ENCODE results near the gene PPP1R36.
"Not testable (repeated sequence)": the region's sequence is repeated elsewhere in the genome, so short reads cannot be mapped to it uniquely, and the experiment has no call there.

The PPP1R36 gene

DNA sequence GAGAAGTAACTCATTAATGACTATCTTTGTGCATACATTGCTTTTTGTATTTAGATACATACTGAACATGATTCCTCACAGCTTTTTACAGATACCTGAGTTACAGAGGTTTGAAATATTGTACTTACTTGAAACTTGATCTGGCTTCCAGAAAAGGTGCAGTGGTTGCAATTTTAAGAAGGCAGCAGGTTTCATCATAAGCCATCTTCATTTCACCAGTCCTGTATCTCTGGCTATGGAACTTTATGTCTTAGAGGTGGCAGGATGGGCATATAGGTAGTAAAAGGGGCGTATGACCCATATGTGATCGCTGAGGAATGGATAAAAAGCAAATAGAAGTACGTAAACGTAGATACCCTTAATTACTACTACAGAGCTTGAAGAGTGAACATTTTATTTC, 31.5 kb upstream of the PPP1R36 start:
- DNase-seq (ENCODE audit: low spot score) = no peak

DNA sequence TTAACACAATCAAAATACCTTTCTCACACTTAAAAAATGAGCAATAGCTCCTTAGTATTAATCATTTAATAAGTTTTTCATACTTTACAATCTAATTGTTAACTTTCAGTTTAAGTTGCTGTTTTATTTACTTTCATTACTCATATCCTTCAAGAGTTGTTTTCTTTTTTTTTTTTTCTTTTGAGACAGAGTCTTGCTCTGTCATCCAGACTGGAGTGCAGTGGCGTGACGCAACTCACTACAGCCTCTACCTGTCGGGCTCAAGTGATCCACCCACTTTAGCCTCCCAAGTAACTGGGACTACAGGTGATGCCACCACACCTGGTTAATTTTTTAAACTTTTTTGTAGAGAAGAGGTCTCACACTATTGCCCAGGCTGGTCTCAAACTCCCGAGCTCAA, 29.1 kb upstream of the PPP1R36 start:
- DNase-seq (ENCODE audit: low spot score) = no peak

DNA sequence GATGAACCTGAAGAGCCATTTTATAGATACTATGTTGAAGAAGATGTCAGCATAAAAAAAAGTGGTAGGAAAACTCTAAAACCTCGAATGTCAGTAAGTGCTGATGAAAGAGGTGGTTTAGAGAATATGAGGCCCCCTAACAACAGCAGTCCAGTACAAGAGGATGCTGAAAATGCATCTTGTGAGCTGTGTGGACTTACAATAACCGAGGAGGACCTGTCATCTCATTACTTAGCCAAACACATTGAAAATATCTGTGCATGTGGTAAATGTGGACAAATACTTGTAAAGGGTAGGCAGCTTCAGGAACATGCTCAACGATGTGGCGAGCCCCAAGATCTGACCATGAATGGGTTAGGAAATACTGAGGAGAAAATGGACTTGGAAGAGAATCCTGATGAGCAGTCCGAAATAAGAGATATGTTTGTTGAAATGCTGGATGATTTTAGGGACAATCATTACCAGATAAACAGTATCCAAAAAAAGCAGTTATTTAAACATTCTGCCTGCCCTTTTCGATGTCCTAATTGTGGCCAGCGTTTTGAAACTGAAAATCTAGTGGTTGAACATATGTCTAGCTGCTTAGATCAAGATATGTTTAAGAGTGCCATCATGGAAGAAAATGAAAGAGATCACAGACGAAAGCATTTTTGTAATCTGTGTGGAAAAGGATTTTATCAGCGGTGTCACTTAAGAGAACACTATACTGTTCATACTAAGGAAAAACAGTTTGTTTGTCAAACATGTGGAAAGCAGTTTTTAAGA, 27.0 kb upstream of the PPP1R36 start:
- DNase-seq (ENCODE audit: low spot score) = no peak

DNA sequence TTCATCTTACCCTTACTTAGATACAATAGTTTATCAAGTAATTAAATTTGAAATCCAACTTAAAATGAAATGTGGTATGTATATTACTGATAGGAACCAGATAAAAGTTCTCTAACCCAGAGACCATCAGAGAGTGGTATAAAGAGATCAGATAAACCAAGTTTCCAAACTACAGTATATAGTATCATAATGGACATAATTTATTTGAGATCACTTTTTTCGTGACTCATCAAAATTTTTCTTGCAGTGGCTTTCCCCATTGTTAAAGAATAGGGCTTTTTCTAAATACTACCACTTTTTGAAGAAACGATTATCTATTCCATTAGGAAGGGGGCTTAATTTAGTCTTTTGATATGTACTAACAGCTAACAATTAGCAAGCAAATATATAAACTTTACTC, 24.4 kb upstream of the PPP1R36 start:
- no peak for DNase-seq (ENCODE audit: low spot score)

DNA sequence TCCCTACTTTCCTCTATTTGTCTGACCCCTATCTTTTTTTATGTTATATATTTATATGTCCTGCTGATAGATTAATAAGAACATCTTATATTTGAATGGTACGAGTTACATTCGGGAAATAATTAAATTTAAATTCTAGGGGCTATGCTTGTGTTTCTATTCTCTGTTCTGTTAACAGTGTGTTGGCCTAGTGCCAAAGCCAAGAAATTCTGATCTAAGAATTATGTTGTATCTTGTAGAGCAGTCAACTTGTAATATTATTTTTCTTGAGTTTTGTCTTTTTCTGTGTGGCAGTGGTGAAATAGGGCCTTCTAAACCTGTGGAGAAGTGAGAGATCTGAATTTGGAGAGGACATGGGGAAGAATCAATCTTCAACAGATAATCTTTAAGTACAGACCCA, 18.2 kb upstream of the PPP1R36 start:
- no peak for DNase-seq (ENCODE audit: low spot score)

DNA sequence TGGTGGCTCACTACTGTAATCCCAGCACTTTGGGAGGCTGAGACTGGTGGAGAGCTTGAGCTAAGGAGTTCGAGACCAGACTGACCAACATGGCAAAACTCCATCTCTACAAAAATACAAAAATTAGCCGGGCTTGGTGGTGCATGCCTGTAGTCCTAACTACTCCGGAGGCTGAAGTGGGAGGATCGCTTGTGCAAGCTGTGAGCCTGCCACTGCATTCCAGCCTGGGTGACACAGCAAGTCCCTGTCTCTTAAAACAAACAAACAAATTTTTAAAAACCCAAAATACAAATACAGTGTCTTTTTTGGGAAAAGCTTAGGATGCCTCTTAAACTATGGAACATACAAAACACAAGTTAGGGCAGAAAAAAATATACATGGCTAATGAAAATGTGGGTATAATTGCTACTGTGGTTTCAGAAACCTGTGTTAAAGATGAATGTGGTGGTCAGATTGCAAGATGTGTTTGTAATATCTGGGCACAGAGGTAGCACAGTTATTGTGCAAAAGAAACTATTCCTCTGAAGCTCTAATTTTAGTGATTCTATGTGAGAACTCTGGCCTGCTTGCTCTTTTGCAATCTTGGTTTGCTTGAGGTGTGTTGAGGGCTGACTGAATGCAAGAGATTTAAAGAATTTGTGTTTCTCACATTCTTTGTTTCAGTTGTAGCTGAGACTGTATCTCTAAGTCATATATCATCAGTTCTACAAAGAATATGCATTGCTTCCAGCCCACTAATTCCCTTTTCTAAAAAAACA, 13.1 kb upstream of the PPP1R36 start:
- no peak for DNase-seq (ENCODE audit: low spot score)

DNA sequence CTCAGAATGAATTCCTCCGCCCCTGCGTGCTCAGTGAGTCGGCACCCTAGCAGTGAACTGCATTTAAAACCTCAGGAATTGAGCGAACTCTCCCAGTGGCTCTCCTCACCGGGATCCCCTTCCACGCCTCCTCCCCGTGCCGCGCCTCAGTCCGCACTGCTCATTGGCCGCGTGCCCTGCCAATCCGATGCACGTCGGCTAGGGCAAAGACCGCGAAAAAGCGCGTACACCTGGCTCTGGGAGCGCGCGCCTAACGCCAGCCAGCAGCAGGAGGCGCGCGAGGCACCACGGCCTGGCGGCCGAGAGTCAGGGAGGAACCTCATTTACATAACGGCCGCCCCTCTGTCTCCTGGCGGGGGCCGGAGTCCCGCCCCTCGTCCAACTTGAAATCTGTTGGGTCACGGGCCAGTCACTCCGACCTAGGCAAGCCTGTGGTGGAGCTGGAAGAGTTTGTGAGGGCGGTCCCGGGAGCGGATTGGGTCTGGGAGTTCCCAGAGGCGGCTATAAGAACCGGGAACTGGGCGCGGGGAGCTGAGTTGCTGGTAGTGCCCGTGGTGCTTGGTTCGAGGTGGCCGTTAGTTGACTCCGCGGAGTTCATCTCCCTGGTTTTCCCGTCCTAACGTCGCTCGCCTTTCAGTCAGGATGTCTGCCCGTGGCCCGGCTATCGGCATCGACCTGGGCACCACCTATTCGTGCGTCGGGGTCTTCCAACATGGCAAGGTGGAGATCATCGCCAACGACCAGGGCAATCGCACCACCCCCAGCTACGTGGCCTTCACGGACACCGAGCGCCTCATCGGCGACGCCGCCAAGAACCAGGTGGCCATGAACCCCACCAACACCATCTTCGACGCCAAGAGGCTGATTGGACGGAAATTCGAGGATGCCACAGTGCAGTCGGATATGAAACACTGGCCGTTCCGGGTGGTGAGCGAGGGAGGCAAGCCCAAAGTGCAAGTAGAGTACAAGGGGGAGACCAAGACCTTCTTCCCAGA, 9.3 kb upstream of the PPP1R36 start, which contains the start of gene HSPA2:
HSPA2 (plus strand) TSS at position 534 of the 995 bp plus-strand sequence; CDS start at position 643, 109 bp downstream.
- peak; percentile 85 for DNase-seq (ENCODE audit: low spot score)

DNA sequence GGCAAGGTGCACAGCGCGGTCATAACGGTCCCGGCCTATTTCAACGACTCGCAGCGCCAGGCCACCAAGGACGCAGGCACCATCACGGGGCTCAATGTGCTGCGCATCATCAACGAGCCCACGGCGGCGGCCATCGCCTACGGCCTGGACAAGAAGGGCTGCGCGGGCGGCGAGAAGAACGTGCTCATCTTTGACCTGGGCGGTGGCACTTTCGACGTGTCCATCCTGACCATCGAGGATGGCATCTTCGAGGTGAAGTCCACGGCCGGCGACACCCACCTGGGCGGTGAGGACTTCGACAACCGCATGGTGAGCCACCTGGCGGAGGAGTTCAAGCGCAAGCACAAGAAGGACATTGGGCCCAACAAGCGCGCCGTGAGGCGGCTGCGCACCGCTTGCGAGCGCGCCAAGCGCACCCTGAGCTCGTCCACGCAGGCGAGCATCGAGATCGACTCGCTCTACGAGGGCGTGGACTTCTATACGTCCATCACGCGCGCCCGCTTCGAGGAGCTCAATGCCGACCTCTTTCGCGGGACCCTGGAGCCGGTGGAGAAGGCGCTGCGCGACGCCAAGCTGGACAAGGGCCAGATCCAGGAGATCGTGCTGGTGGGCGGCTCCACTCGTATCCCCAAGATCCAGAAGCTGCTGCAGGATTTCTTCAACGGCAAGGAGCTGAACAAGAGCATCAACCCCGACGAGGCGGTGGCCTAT, 8.3 kb upstream of the PPP1R36 start:
- DNase-seq (ENCODE audit: low spot score) = no peak

DNA sequence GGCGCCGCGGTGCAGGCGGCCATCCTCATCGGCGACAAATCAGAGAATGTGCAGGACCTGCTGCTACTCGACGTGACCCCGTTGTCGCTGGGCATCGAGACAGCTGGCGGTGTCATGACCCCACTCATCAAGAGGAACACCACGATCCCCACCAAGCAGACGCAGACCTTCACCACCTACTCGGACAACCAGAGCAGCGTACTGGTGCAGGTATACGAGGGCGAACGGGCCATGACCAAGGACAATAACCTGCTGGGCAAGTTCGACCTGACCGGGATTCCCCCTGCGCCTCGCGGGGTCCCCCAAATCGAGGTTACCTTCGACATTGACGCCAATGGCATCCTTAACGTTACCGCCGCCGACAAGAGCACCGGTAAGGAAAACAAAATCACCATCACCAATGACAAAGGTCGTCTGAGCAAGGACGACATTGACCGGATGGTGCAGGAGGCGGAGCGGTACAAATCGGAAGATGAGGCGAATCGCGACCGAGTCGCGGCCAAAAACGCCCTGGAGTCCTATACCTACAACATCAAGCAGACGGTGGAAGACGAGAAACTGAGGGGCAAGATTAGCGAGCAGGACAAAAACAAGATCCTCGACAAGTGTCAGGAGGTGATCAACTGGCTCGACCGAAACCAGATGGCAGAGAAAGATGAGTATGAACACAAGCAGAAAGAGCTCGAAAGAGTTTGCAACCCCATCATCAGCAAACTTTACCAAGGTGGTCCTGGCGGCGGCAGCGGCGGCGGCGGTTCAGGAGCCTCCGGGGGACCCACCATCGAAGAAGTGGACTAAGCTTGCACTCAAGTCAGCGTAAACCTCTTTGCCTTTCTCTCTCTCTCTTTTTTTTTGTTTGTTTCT, 7.6 kb upstream of the PPP1R36 start:
- DNase-seq (ENCODE audit: low spot score) = no peak

DNA sequence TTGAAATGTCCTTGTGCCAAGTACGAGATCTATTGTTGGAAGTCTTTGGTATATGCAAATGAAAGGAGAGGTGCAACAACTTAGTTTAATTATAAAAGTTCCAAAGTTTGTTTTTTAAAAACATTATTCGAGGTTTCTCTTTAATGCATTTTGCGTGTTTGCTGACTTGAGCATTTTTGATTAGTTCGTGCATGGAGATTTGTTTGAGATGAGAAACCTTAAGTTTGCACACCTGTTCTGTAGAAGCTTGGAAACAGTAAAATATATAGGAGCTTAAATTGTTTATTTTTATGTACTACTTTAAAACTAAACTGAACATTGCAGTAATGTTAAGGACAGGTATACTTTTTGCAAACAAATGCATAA, 6.9 kb upstream of the PPP1R36 start:
- no peak for DNase-seq (ENCODE audit: low spot score)

DNA sequence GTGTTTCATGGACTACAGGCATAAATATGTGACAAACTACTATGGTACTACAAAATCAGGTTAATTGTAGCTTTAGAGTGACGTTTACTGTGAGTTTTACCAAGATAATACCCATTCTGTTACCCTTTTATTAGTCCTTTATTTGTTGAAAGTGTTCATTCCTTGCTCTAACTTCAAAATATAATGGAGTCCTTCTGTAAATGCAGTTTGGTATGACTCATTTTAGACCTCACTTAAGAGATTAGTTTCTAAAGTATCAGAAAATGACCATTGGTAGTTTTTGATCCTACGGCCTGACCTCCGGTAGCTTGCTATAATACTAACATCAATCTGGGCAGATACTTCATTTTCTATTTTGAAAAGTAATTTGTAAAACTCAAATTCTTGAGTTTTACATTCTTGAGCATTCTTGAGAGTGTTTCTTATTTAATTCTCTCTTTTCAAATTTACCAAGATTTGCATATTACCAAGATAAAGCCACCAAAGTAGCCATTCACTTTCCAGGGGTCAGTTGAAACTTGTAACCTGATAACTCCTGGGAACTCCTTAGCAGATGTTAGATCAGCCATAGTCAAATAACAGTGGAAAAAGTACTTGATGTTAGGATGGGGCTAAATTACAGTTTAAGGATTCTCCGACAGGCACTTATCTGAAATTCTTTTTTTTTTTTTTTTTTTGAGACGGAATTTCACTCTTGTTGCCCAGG, 5.0 kb upstream of the PPP1R36 start:
- no peak for DNase-seq (ENCODE audit: low spot score)

DNA sequence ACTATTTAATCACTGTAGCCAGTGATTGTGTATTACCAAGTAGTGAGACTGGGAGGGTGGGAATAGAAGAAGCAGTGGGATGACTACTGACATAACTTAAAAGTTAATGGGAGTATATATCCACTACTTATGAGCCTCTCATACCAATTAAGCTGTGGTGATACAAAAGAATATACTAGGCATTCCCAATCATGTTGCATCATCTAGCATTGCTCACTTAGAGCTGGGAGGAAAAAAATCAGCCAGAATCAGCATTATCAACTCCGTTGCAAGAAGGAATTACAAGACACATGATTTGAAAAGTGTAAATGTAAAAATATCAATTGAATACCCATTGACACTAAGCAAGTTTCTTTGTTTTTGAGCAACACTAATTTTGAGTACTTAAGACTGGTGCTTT, 745 bp upstream of the PPP1R36 start:
- no peak for DNase-seq (ENCODE audit: low spot score)

DNA sequence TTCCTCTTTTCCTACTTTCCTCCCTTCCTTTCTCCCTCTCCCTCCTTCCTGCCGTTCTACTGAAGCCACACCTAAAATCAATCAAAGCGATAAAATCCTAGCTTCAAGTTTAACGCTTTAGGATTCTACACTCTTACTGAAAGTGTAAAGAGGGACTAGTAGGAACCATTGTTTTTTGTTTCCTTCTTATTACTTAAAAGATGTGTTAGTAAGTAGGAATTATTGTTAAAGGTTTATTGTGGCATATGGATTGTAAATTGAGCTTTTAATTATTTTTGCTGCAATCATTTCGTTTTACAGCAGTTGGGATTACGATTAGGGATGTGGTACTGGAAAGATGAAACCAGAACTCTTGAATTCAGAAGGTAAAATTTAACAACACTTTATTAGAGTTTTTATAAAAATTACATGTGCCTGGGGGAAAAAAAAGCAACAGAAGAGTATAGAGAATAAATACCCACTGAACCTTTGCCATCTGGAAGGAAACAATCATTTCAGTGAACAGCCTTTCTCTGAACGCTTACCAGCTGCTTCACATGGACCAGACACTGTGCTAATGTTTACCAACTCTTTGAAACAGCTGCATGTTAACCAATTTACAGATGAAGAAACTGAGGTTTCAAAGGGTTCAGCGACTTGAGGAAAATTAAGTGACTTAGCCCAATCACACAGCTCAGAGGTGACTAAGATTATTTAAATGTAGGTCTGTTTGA, 1.0 kb downstream of the PPP1R36 start:
- no peak for DNase-seq (ENCODE audit: low spot score)

DNA sequence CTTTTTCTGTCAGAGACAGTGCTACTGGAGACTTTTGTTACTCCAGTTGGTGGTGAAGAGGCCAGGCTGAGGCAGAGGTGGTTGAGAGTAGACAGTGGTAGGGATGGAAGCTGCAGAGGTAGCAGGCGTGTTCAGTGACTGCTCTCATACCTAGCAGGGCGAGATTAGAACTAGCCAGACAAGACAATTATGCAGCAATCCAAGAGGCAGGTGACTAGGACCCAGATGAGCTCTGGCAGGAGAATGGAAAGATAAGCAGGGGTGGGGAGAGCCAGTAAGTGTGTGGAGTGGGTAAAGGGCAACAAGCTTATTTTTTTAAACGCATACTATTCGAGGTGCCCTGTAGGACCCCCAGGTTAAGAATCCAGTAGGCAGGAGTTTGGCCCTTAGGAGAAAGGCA, 4.8 kb downstream of the PPP1R36 start:
- no peak for DNase-seq (ENCODE audit: low spot score)

DNA sequence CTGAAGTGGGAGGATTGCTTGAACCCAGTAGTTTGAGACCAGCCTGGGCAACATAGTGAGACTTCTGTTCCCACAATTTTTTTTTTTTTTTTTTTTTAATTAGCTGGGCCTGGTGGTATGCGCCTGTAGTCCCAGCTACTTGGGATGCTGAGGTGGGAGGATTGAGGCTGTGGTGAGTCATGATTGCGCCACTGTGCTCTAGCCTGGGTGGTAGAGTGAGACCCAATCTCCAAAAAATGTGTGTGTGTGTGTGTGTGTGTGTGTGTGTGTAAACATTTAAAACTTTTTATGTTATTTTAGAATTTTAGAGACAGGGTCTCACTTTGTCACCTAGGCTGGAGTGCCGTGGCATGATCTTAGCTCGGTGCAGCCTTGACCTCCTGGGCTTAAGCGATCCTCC, 6.8 kb downstream of the PPP1R36 start:
- no peak for DNase-seq (ENCODE audit: low spot score)

DNA sequence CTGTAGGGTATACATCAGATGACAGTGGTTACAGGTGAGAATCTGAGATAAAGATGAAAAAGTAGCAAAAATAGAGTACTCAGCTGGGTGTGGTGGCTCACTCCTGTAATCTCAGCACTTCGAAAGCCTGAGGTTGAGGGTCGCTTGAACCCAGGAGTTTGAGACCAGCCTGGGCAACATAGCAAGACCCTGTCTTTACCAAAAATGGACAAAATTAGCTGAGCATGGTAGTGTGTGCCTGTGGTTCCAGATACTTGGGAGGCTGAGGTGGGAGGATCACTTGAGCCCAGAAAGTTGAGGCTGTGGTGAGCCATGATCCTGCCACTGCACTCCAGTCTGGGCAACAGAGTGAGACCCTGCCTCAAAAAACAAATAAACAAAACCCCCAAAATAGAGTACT, 8.5 kb downstream of the PPP1R36 start:
- DNase-seq (ENCODE audit: low spot score) = not testable (repeated sequence)

DNA sequence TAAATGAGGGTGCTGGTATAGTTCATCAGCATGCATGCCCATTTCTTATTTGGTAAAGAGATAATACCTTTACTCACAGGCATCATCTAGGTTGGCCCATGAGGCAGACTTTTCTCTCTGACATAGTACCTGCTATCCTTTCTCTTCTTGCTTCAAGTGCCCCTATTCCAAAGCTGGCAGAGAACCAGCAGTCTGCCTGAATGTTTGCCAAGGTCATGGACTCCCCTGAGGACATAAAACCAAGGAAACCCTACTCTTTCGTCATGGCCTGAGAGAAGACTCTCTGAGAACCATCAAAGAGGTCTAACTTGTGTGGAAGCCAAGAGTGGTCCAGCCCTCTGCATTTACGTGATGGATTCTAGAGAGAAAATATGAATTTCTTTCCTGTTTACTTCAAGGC, 11.9 kb downstream of the PPP1R36 start:
- DNase-seq (ENCODE audit: low spot score) = no peak

DNA sequence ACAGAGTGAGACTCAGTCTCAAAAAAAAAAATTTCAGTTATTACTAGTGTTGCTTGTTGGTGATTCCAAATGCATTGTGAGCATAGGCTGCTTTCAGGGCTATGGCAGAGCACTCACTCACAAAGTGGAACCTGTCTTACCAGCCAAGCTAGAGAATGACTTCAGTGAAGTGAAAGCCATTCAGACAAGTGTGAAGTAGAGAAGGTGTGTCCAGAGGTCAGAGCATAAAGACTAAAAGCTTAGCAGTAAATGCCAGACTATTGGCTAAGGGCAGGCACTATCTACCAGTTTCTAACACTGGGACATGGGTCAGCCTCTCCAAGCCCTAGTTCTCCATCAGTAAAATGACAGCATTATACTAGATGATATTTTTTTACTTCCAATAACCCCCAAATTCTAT, 12.7 kb downstream of the PPP1R36 start:
- no peak for DNase-seq (ENCODE audit: low spot score)

DNA sequence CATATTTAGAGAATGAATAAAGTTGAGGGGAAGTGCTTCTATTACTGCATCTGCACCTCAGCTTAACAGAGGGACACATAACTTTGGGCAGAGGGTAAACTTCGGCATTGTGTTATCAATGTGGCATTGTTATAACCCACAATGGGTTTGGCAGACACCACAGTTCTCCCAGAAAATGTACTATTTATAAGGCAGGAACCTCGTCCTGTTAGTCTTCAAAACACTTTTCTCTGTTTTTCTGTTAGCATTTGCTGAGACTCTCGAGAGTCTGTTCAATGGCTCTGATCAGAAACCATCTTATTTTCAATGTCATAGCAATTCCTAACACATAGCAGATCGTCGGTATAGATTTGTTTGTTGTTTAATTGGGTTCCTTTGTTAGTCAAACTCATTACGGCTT, 13.9 kb downstream of the PPP1R36 start:
- no peak for DNase-seq (ENCODE audit: low spot score)
